DMS114 treated with DMSO at 0.1 percent for 48 hours (cell line): ENCODE data around the gene COPG2.

Experiments used
- DNase-seq: peaks from one replicate; lab custom pipeline; 2025; ENCODE audit not compliant: unreplicated experiment; lab: John Stamatoyannopoulos, UW

The COPG2 gene

DNA sequence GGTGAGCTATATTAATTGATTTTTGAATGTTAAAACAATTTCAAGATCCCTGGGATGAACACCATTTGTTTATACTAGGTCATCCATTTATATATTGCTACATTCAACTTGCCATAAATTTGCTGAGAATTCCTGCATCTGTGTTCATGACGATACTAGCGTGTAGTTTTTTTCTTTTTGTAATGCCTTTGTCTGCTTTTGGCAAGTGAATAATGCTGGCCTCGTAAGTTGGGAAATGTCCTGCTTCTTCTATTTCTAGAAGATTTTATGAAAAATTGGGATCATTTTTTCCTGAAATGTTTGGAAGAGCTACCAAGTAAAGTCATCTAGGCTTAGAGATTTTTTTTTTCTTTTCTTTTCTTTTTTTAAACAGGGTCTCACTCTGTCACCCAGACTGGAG, 189.6 kb downstream of the COPG2 start:
- no peak for DNase-seq

DNA sequence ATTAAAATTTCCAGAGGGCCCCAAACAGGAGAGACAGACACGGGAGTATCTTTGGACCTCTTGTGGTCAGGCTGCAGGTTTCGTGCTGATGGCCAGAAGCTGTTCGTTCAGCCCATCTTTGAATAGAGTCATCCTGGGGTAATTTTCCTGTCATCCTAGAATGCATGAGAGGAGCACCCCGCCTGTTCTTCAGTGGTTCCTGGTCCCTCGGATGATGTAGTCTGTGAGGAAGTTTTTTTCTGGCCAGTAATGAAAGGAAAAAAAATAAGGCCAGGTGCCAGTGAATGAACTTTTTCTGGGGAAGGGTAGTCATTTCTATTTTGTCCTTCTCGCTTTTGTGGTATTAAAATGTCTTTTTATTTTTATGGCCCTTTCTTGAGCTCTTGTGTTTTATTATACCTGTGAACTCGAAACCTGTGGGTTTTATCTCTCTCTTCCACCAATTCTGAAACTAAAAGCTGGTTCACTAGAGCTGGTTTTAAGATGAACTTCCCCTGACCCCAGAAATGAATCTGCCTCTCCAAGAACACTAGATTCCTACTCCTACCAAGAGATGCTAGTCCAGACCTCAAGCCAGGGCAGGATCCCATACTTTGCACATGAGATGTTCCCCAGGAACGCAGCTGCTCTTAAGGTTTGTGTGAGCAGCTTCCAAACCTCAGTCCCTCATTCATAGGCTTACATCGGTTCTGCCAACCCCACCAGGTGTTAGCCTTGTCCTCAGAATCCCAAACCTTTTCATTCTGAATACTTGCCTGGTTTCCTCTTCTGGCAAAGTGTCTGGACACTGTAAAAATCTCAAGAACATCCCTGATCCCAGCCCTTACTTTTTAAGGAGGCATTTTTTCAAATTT, 192.0 kb downstream of the COPG2 start:
- no peak for DNase-seq

DNA sequence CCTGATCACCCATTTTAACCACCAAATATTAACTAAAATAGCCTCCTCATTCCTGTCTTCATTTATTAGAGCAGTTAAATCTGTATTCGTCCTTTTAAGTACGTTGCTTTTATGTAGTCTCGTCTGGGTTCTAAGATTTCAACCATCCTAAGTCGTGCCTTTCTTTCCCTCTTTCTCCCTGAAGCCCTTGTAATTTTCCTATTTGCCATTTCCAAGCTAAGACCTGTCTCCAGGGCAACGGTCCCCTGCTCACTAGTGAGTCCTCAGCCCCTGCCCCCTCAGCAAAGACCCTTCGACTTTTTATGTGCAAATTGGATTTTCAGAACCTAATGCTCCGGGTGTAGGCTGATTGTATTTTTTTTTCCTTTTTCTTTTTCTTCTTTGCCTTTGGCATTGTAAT, 192.8 kb downstream of the COPG2 start:
- DNase-seq = no peak

DNA sequence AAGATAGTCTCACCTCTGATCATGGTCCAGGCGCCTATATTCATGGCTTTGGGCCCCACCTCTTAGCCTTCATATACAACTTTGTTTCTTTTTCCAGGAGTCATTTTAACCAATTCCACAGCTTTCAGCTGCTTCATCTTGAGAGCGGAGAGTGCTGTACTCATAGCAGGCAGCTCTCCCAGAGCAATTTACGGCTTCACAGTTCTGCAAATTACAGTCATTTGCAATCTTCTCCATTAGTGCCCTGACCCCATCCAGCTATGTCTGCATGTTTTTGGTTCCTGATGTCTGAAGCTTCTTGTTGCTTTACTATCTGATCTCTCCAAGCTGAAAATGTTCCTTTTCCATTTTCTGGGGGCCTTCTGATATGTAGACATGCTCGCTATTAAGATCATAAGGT, 194.7 kb downstream of the COPG2 start:
- no peak for DNase-seq

DNA sequence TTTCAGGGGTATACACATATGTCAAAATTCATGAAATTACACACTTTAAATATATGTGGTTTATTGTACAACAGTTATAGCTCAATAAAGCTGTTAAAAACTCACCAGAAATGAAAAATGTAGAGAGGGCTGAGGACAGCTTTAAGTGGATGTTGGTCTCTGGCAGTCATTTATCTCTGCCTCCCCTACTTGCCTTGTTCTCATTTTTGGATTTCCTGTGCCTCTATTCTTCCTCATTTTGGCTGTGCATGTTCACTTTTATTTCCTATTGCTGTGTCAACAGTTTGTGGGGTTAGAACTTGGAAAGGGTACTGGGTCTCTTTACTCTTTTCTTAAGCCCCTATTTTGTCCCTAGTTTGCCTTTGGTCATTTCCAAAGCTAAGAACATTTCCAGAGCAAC, 195.3 kb downstream of the COPG2 start:
- no peak for DNase-seq

DNA sequence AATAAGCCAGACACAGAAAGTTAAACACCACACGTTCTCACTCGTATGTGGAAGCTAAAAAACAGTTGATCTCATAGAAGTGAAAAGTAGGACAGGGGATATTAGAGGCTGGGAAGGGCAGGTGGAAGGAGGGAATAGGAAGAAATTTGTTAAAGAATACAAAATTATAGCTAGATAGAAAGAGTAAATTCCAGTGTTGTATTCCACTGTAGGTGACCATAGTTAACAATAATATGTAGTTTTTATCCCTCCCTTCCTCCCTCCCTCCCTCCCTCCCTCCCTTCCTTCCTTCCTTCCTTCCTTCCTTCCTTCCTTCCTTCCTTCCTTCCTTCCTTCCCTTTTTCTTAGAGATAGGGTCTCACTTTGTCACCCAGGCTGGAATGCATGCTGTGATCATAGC, 196.6 kb downstream of the COPG2 start:
- DNase-seq = no peak

DNA sequence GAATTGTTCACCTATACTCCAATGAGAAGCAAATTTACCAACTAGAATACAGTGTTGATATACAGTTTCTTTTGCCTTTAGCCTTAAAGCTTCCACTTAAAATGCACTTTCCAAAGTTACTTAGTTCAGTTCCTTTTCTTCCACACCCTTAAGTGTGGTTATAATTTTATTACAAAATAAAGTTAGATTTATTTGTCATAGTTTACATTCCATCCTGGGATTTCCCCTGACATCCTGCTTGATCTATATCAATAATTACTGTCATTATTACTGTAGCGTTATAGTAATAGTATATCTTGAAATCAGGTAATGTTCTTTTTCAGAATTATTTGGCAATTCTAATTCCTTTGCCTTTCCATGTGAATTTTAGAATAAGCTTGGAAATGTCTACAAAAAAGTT, 199.9 kb downstream of the COPG2 start:
- DNase-seq = no peak

DNA sequence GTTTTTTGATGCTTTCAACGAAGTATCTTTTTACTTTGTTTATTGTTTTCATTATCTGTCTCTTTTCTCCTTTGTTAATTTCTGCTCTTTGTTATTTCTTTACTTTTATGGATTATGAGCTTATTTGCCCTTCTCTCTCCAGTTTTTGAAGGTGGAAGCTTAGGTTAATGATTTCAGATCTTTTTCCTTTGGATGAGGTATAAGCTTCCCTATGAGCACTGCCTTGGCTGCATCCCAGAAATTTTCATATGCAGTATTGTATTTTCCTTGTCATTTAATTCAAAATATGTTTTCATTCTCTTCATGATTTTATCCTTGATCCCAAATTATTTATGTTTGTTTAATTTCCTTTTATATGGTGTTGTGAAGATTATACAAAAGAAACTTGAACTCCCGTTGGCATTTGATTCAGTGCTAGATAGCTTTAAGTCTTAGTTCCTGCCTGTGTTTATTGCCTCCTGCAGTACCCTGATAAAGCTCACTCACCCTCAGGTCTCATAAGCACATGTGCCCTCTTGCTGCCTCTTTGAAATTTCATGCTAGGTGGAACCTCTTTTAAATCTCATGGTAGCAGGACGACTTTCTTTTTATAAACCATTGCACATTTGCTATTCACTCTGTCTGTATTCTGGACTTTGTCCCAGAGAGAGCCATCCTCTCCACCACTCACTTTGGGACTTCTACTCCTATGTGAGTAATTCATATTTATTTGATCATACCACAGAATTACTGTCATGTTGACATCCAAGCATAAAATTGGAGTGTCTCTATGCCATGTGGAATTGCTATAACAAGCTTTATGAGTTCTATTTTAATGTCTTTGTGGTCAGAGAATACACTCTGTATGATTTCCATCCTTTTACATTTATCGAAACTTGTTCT, 204.8 kb downstream of the COPG2 start:
- DNase-seq = no peak

DNA sequence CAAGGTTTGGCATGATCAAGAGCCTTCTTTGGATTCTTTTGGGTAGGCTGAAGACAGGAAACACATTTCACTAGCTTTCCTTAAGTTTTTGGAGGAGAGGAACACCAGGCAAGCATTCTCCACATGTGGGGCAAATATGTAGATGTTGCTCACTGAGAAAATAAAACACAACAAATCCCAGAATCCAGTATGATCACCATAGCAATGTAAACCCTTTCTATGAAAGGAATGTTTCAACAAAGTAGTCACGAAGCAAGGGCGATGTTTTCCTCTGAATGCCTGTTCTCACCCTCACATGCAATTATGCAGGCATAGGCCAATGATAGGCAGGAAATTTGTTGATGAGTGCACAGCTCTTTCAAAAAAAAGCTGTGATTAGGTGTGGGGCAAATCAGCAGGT, 207.3 kb downstream of the COPG2 start:
- DNase-seq = no peak

DNA sequence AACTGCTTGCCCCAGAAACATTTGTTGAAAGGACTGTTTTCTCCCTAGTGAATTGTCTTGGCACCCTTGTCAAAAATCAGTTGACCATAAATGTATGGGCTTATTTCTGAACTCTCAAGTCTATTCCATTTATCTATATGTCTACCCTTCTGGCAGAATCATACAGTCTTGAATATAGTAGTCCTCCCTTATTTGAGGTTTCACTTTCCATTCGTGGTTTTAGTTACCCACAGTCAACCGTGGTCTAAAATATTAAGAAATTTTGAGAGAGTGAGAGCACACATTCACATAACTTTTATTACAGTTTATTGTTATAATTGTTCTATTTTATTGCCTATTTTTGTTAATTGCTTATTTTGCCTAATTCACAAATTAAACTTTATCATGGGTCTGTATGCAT, 210.3 kb downstream of the COPG2 start:
- no peak for DNase-seq
